ENCODE data around the gene ARHGEF40.

Gene ARHGEF40

GRCh38 chr14:21068521-21069387, 1.4 kb upstream of the ARHGEF40 start:
- Histone ChIP-seq H3K4me3 (ENCODE audit: low read length) (peak overlapping the region; percentile 87), H3K36me3 (ENCODE audit: control insufficient read depth, insufficient read depth, low read length, severe bottlenecking) (peaks cover 11% of the 10 kb centered on the region), H3K4me1 (ENCODE audit: control insufficient read depth, insufficient read depth, low read length) (peaks cover 46% of the 10 kb centered on the region), H3K27me3 (replicated peaks; ENCODE audit: control insufficient read depth, insufficient read depth, low read length) (no peaks in the 10 kb centered on the region), H3K9me3 (ENCODE audit: control insufficient read depth, low read length) (no peaks in the 10 kb centered on the region), H3K9ac (ENCODE audit: low read length) (peak overlapping the region; percentile 98)
- DNase-seq (ENCODE audit: low read depth): peak; percentile 88

- no peaks in the 10 kb centered on the region for H3K27me3 ChIP-seq (replicated peaks; ENCODE audit: control insufficient read depth, insufficient read depth, low read length)
- peaks cover 38% of the 10 kb centered on the region for H3K4me1 ChIP-seq (ENCODE audit: control insufficient read depth, insufficient read depth, low read length)
- peaks cover 19% of the 10 kb centered on the region for H3K36me3 ChIP-seq (ENCODE audit: control insufficient read depth, insufficient read depth, low read length, severe bottlenecking)
- peak overlapping the region; percentile 87 for H3K4me3 ChIP-seq (ENCODE audit: low read length)
- peak overlapping the region; percentile 98 for H3K9ac ChIP-seq (ENCODE audit: low read length)
- H3K9me3 ChIP-seq (ENCODE audit: control insufficient read depth, low read length): no peaks in the 10 kb centered on the region
- DNase-seq (ENCODE audit: low read depth): peak; percentile 62
These were observed 569 bp upstream of the ARHGEF40 start for GRCh38 chr14:21069388-21070082.

- peaks cover 32% of the 10 kb centered on the region for H3K4me1 ChIP-seq (ENCODE audit: control insufficient read depth, insufficient read depth, low read length)
- peak overlapping the region; percentile 87 for H3K4me3 ChIP-seq (ENCODE audit: low read length)
- no peaks in the 10 kb centered on the region for H3K27me3 ChIP-seq (replicated peaks; ENCODE audit: control insufficient read depth, insufficient read depth, low read length)
- DNase-seq (ENCODE audit: low read depth): peak; percentile 67
- peak overlapping the region; percentile 98 for H3K9ac ChIP-seq (ENCODE audit: low read length)
- H3K36me3 ChIP-seq (ENCODE audit: control insufficient read depth, insufficient read depth, low read length, severe bottlenecking): peaks cover 31% of the 10 kb centered on the region
- H3K9me3 ChIP-seq (ENCODE audit: control insufficient read depth, low read length): no peaks in the 10 kb centered on the region
These were observed 613 bp downstream of the ARHGEF40 start for GRCh38 chr14:21070610-21071224.

- peak; percentile 98 for DNase-seq (ENCODE audit: low read depth)
- Histone ChIP-seq H3K9me3 (ENCODE audit: control insufficient read depth, low read length) (no peaks in the 10 kb centered on the region), H3K4me3 (ENCODE audit: low read length) (peak overlapping the region; percentile 87), H3K27me3 (replicated peaks; ENCODE audit: control insufficient read depth, insufficient read depth, low read length) (no peaks in the 10 kb centered on the region), H3K4me1 (ENCODE audit: control insufficient read depth, insufficient read depth, low read length) (peaks cover 32% of the 10 kb centered on the region), H3K36me3 (ENCODE audit: control insufficient read depth, insufficient read depth, low read length, severe bottlenecking) (peaks cover 38% of the 10 kb centered on the region), H3K9ac (ENCODE audit: low read length) (peak overlapping the region; percentile 98)
These were observed 1.3 kb downstream of the ARHGEF40 start for GRCh38 chr14:21071225-21072030.

- Histone ChIP-seq H3K36me3 (ENCODE audit: control insufficient read depth, insufficient read depth, low read length, severe bottlenecking) (peaks cover 44% of the 10 kb centered on the region), H3K9ac (ENCODE audit: low read length) (peak overlapping the region; percentile 98), H3K4me3 (ENCODE audit: low read length) (peak overlapping the region; percentile 87), H3K4me1 (ENCODE audit: control insufficient read depth, insufficient read depth, low read length) (peaks cover 32% of the 10 kb centered on the region), H3K27me3 (replicated peaks; ENCODE audit: control insufficient read depth, insufficient read depth, low read length) (no peaks in the 10 kb centered on the region), H3K9me3 (ENCODE audit: control insufficient read depth, low read length) (no peaks in the 10 kb centered on the region)
- DNase-seq (ENCODE audit: low read depth): peak; percentile 88
These were observed 1.9 kb downstream of the ARHGEF40 start for GRCh38 chr14:21072031-21072473.

GRCh38 chr14:21072781-21073339, 2.8 kb downstream of the ARHGEF40 start:
- DNase-seq (ENCODE audit: low read depth): no peak
- Histone ChIP-seq H3K4me3 (ENCODE audit: low read length) (peak overlapping the region; percentile 21), H3K4me1 (ENCODE audit: control insufficient read depth, insufficient read depth, low read length) (peaks cover 32% of the 10 kb centered on the region), H3K9me3 (ENCODE audit: control insufficient read depth, low read length) (no peaks in the 10 kb centered on the region), H3K36me3 (ENCODE audit: control insufficient read depth, insufficient read depth, low read length, severe bottlenecking) (peaks cover 52% of the 10 kb centered on the region), H3K9ac (ENCODE audit: low read length) (peak overlapping the region; percentile 41), H3K27me3 (replicated peaks; ENCODE audit: control insufficient read depth, insufficient read depth, low read length) (no peaks in the 10 kb centered on the region)

- Histone ChIP-seq H3K4me3 (ENCODE audit: low read length) (no peak overlapping the region), H3K9ac (ENCODE audit: low read length) (no peak overlapping the region), H3K9me3 (ENCODE audit: control insufficient read depth, low read length) (no peaks in the 10 kb centered on the region), H3K4me1 (ENCODE audit: control insufficient read depth, insufficient read depth, low read length) (peaks cover 27% of the 10 kb centered on the region), H3K27me3 (replicated peaks; ENCODE audit: control insufficient read depth, insufficient read depth, low read length) (no peaks in the 10 kb centered on the region), H3K36me3 (ENCODE audit: control insufficient read depth, insufficient read depth, low read length, severe bottlenecking) (peaks cover 63% of the 10 kb centered on the region)
- no peak for DNase-seq (ENCODE audit: low read depth)
These were observed 3.8 kb downstream of the ARHGEF40 start for GRCh38 chr14:21073921-21074320.

GRCh38 chr14:21074398-21075272, 4.5 kb downstream of the ARHGEF40 start:
- H3K4me3 ChIP-seq (ENCODE audit: low read length): no peak overlapping the region
- H3K36me3 ChIP-seq (ENCODE audit: control insufficient read depth, insufficient read depth, low read length, severe bottlenecking): peaks cover 70% of the 10 kb centered on the region
- no peak overlapping the region for H3K9ac ChIP-seq (ENCODE audit: low read length)

GRCh38 chr14:21075719-21076437, 5.8 kb downstream of the ARHGEF40 start:
- H3K27me3 ChIP-seq (replicated peaks; ENCODE audit: control insufficient read depth, insufficient read depth, low read length): no peaks in the 10 kb centered on the region
- H3K9ac ChIP-seq (ENCODE audit: low read length): no peak overlapping the region
- no peak overlapping the region for H3K4me3 ChIP-seq (ENCODE audit: low read length)
- H3K9me3 ChIP-seq (ENCODE audit: control insufficient read depth, low read length): no peaks in the 10 kb centered on the region
- no peak for DNase-seq (ENCODE audit: low read depth)
- peaks cover 81% of the 10 kb centered on the region for H3K36me3 ChIP-seq (ENCODE audit: control insufficient read depth, insufficient read depth, low read length, severe bottlenecking)
- peaks cover 18% of the 10 kb centered on the region for H3K4me1 ChIP-seq (ENCODE audit: control insufficient read depth, insufficient read depth, low read length)

More at GRCh38 chr14:21074398-21075272, 4.5 kb downstream of the ARHGEF40 start:
- Histone ChIP-seq H3K4me1 (ENCODE audit: control insufficient read depth, insufficient read depth, low read length) (peaks cover 20% of the 10 kb centered on the region), H3K27me3 (replicated peaks; ENCODE audit: control insufficient read depth, insufficient read depth, low read length) (no peaks in the 10 kb centered on the region), H3K9me3 (ENCODE audit: control insufficient read depth, low read length) (no peaks in the 10 kb centered on the region)
- DNase-seq (ENCODE audit: low read depth): no peak

Data from adipocyte (in vitro differentiated cells).